Measurements from ENCODE around the gene WDR36.

DNA sequence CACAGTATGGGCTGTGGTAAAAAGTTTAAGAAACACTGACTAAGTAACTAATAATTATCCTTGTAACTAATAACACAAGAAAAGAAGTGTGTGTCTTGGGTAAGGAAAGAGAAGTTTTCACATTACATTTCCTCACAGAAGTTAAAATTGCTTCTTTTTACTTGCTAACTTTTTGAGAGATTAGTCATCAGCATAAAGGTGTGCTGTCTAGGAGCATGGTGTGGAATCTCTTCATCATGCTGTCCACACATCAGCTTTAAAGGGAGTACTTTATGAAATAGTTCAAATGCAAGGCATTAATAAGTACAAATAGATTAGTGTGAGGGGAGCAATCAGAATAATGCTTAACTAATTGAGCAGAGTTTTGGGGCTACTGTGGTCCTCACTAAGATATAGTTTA, 29.8 kb downstream of the WDR36 start:
- TF ChIP-seq CTCF (IDR thresholded peaks at IDR 0.05) = no peak
- no peak for TF ChIP-seq POLR2AphosphoS5 (IDR thresholded peaks at IDR 0.05)

Data from upper lobe of left lung (tissue), 4 donors.